Measurements from ENCODE around the gene CCBE1. TPM values are rescaled to one million over a fixed set of nuclear protein-coding genes. Genes with fewer than 3 reads are reported as not detected.
"Not testable (repeated sequence)": the region's sequence is repeated elsewhere in the genome, so short reads cannot be mapped to it uniquely, and the experiment has no call there.

The CCBE1 gene
- total RNA-seq, 2 donors from 2014 or later = not detected

DNA sequence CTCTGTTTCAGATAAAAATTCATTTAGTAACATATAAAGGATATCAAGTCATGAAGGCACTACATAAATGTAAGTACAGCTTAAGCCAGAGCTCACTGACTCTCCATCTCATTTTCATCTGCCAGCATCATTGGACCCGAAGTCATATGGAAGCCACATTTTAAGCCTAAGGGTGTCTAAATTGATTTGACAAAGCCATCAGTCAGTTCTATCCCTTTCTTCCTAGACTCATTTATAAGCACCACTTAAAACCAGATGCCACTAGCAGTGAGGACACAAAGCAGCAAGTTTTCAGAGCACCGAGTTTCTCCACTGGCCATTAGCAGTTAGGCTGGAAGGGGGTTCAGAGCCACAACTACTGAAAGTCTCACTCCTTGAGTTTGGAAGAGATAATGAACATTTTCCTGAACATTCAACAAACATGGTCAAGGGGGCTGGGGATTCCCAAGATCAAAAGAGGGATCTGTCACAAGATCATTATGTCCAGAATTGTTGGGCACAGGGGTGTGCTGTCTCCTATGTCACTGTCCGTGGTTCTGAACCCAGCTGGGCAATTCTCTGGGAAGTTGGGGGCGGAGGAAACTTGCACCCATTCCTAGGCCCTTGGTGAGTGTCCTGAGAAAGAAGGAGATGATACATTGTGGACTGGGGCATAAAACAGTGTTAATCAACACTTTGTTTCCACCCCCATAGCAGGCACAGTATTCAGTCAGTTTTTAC is 179.6 kb downstream of the CCBE1 start:
- no peak for DNase-seq (ENCODE audit: low spot score)
- H3K4me1 Mint-ChIP-seq (ENCODE audit: low read depth in 2 of 2) = no peaks in the 10 kb centered on the region
- no peaks in the 10 kb centered on the region for H3K36me3 Mint-ChIP-seq
- no peak overlapping the region for H3K27ac Mint-ChIP-seq
- no peak overlapping the region for H3K4me3 Mint-ChIP-seq
- H3K9me3 Mint-ChIP-seq = no peaks in the 10 kb centered on the region
- no peak for ATAC-seq
- peaks cover 1 to 5% of the 10 kb centered on the region in 2 donors for H3K27me3 Mint-ChIP-seq

GRCh38 chr18:59516356-59517155 is 180.7 kb downstream of the CCBE1 start:
- ATAC-seq (no peak), DNase-seq (ENCODE audit: low spot score) (no peak)
- Mint-ChIP-seq H3K27ac (no peak overlapping the region), H3K4me3 (no peak overlapping the region), H3K27me3 (peaks cover 4 to 5% of the 10 kb centered on the region in 2 donors), H3K4me1 (ENCODE audit: low read depth in 2 of 2) (no peaks in the 10 kb centered on the region), H3K9me3 (no peaks in the 10 kb centered on the region), H3K36me3 (no peaks in the 10 kb centered on the region)

GRCh38 chr18:59515956-59516355 is 181.3 kb downstream of the CCBE1 start:
- not testable (repeated sequence) for H3K9me3 Mint-ChIP-seq; DNase-seq (ENCODE audit: low spot score); H3K4me3 Mint-ChIP-seq; H3K27me3 Mint-ChIP-seq; H3K4me1 Mint-ChIP-seq (ENCODE audit: low read depth in 2 of 2); H3K36me3 Mint-ChIP-seq; ATAC-seq; H3K27ac Mint-ChIP-seq

GRCh38 chr18:59515147-59515546 is 182.1 kb downstream of the CCBE1 start:
- Mint-ChIP-seq H3K9me3 (no peaks in the 10 kb centered on the region), H3K4me1 (ENCODE audit: low read depth in 2 of 2) (no peaks in the 10 kb centered on the region), H3K27ac (no peak overlapping the region), H3K27me3 (peaks cover 4 to 5% of the 10 kb centered on the region in 2 donors), H3K4me3 (no peak overlapping the region), H3K36me3 (no peaks in the 10 kb centered on the region)
- ATAC-seq = no peak
- no peak for DNase-seq (ENCODE audit: low spot score)

DNA sequence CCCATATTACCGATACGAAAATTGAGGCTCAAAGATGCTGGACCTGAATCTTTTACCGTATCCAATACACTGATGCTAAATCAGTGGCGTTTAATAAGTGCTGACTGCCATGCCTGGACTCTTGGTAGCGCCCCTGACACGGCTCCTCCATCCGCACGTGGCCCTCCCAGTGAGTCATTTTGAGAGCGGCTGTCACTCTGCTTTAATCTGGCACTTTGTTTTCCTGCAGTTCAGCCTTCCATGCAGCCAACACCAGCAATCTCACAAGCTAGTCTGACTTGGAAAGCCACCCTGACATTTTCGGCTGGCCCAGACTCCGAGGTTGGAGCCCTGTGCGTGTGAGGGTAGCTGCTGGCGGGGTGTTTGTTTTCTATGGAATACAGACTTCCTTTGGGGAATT is 183.0 kb downstream of the CCBE1 start:
- ATAC-seq (no peak), DNase-seq (ENCODE audit: low spot score) (no peak)
- Mint-ChIP-seq H3K27me3 (peaks cover 4 to 5% of the 10 kb centered on the region in 2 donors), H3K4me1 (ENCODE audit: low read depth in 2 of 2) (no peaks in the 10 kb centered on the region), H3K9me3 (no peaks in the 10 kb centered on the region), H3K27ac (no peak overlapping the region), H3K36me3 (no peaks in the 10 kb centered on the region), H3K4me3 (no peak overlapping the region)

GRCh38 chr18:59512025-59512755 is 185.0 kb downstream of the CCBE1 start:
- Mint-ChIP-seq H3K4me3 (no peak overlapping the region), H3K36me3 (no peaks in the 10 kb centered on the region), H3K27me3 (peaks cover 4 to 7% of the 10 kb centered on the region in 2 donors), H3K27ac (no peak overlapping the region), H3K9me3 (no peaks in the 10 kb centered on the region), H3K4me1 (ENCODE audit: low read depth in 2 of 2) (no peaks in the 10 kb centered on the region)
- DNase-seq (ENCODE audit: low spot score) (no peak), ATAC-seq (no peak)

GRCh38 chr18:59509481-59510442 is 187.5 kb downstream of the CCBE1 start:
- peaks cover 7 to 11% of the 10 kb centered on the region in 2 donors for H3K27me3 Mint-ChIP-seq
- DNase-seq (ENCODE audit: low spot score) = no peak
- ATAC-seq = no peak
- H3K27ac Mint-ChIP-seq = no peak overlapping the region
- H3K4me1 Mint-ChIP-seq (ENCODE audit: low read depth in 2 of 2) = no peaks in the 10 kb centered on the region
- H3K9me3 Mint-ChIP-seq = no peaks in the 10 kb centered on the region
- no peaks in the 10 kb centered on the region for H3K36me3 Mint-ChIP-seq
- H3K4me3 Mint-ChIP-seq = no peak overlapping the region

- Mint-ChIP-seq H3K27me3 (peaks cover 6 to 8% of the 10 kb centered on the region in 2 donors), H3K4me1 (ENCODE audit: low read depth in 2 of 2) (no peaks in the 10 kb centered on the region), H3K4me3 (no peak overlapping the region), H3K9me3 (no peaks in the 10 kb centered on the region), H3K27ac (no peak overlapping the region), H3K36me3 (no peaks in the 10 kb centered on the region)
- DNase-seq (ENCODE audit: low spot score) (no peak), ATAC-seq (no peak)
Measured at GRCh38 chr18:59505356-59505755, 191.9 kb downstream of the CCBE1 start.

DNA sequence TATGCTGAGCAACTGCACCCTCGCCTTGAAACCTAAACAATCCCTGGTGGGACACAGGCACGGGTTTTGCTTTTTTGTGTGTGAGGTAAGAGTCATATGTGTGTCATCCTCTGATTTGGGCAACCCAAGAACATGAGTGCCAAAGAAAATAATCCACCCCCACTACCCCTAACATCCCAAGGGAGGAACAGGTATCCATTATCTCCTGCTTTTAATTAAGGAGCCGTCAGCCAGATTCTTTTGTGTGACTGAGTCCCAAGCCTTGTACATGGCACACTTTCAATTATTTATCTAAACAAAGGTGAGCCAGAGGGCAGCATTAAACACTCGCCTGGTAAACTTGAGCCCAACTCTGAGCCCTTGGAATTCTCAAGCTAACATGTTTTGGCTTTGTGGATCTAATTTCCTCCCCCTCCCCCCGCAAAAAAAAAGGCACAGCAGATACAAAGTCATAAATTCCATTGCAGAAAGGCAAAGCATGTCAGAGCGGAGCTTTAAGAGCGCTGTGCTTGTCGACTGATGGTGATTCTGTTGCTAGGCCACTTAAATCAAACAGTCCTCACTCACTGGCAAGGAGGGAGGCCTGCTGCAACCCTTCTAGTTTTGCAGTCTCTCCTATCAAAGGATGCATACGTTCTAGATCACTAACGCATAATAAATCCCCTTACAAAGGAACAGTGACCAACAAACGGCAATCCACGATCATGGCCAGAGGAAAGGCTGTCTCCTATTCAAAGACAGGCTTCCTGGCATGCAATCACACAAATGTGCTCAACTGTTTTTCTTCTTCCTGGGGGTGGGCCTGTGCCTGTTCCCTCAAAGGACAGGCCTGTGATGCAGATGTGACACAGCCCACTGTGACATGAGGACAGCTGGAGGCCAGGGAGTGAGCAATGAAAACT is 194.7 kb downstream of the CCBE1 start:
- Mint-ChIP-seq H3K27ac (no peak overlapping the region), H3K4me1 (ENCODE audit: low read depth in 2 of 2) (no peaks in the 10 kb centered on the region), H3K36me3 (no peaks in the 10 kb centered on the region)

GRCh38 chr18:59501920-59502273 is 195.3 kb downstream of the CCBE1 start:
- Mint-ChIP-seq H3K4me1 (ENCODE audit: low read depth in 2 of 2) (no peaks in the 10 kb centered on the region), H3K9me3 (peaks cover 6% of the 10 kb centered on the region), H3K27me3 (peaks cover 3 to 6% of the 10 kb centered on the region in 2 donors), H3K27ac (no peak overlapping the region), H3K36me3 (no peaks in the 10 kb centered on the region), H3K4me3 (no peak overlapping the region)
- ATAC-seq = no peak
- no peak for DNase-seq (ENCODE audit: low spot score)

More for the DNA sequence above, 194.7 kb downstream of the CCBE1 start:
- peaks cover 3% of the 10 kb centered on the region for H3K9me3 Mint-ChIP-seq
- peaks cover 6 to 8% of the 10 kb centered on the region in 2 donors for H3K27me3 Mint-ChIP-seq
- H3K4me3 Mint-ChIP-seq = no peak overlapping the region
- DNase-seq (ENCODE audit: low spot score) = no peak
- no peak for ATAC-seq

GRCh38 chr18:59500765-59501164 is 196.5 kb downstream of the CCBE1 start:
- Mint-ChIP-seq H3K27me3 (peaks cover 0 to 6% of the 10 kb centered on the region in 2 donors), H3K27ac (no peak overlapping the region), H3K9me3 (peaks cover 6% of the 10 kb centered on the region), H3K4me1 (ENCODE audit: low read depth in 2 of 2) (no peaks in the 10 kb centered on the region), H3K36me3 (no peaks in the 10 kb centered on the region), H3K4me3 (no peak overlapping the region)
- DNase-seq (ENCODE audit: low spot score) (no peak), ATAC-seq (peak in 1 of 2 donors; percentile 49)

DNA sequence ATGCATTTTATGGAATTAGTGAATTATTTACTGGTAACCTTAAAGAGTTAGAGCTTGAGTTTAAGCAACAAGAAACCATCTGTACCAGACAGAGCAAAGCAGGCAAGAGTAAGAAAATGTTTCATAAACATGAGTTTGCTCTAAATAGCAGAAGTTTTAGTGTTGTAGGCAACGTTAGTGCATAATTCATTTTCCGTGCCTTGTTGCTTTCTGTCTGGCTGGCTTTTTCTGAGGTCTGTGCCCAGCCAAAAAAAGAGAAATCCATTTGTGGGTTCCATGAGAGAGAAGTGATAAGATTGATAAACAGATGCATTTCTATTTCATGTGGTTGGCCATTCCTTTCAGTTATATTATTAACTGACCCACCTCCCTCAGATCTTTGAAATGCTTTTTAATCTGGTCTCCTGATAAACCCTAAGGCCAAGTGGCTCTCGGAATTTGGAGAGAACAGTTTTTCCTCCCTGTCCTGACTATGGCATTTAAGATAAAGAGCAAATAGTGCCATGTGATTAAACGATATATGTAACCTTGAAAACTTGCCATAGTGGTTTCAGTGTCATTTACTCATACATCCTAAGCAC is 198.6 kb downstream of the CCBE1 start:
- ATAC-seq (no peak), DNase-seq (ENCODE audit: low spot score) (no peak)
- Mint-ChIP-seq H3K36me3 (no peaks in the 10 kb centered on the region), H3K9me3 (peaks cover 6% of the 10 kb centered on the region), H3K27ac (no peak overlapping the region), H3K27me3 (peaks cover 0 to 3% of the 10 kb centered on the region in 2 donors), H3K4me1 (ENCODE audit: low read depth in 2 of 2) (no peaks in the 10 kb centered on the region), H3K4me3 (no peak overlapping the region)
